Fibroblast of lung (primary cell): ENCODE results near the gene ZFP14.

Experiments used
- EZH2 ChIP-seq: IDR thresholded peaks from 2 replicates; pipeline ENCODE4 v1.5.1; 2012; ENCODE audit warnings: low read length, control low read depth, mild to moderate bottlenecking; ENCODE audit errors: missing control alignments
- TF ChIP-seq, protein P1 (sequence below), 2 donors: IDR thresholded peaks in 1 of 2; conservative IDR thresholded peaks in 1 of 2; 1 replicate in 1 of 2; 2 replicates in 1 of 2; pipeline ENCODE4 v1.5.1; 2011 to 2012; ENCODE audit warnings: low read length in 2 of 2, control low read depth in 1 of 2, inconsistent platforms in 1 of 2, low read depth in 1 of 2, mild to moderate bottlenecking in 1 of 2

DNA sequence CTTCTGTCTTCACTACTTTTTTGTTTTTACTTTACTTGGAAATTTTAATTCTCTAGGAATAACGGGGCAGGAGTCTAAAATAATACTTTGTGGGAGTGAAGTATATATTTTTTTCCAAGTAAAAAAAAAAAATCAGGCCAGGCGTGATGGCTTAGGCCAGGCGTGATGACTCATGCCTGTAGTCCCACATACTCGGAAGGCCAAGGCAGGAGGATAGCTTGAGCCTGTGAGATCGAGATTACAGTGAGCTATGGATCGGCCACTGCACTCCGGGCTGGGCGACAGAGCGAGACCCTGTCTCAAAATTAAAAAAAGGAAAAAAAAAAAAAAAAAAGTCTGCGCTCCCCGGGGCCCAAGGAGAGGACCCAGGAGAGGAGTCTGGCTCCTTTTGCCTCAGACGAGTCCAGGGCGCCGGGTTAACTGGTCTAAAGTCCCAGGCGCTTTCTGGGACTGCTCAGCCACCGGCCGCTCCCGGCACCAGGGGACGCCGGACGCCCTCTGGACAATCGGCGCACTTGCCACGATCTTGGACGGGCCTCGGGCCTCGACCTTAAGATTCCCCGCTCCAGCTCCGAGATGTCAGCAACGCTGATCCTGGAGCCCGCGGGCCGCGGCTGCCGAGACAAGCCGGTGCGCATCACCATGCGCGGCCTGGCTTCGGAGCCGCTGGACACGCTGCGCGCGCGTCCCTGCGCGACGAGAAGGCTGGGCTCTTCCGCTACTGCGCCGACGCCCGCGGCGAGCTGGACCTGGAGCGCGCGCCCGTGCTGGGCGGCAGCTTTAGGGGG is 42.2 kb upstream of the ZFP14 start:
- TF ChIP-seq, protein P1, sequence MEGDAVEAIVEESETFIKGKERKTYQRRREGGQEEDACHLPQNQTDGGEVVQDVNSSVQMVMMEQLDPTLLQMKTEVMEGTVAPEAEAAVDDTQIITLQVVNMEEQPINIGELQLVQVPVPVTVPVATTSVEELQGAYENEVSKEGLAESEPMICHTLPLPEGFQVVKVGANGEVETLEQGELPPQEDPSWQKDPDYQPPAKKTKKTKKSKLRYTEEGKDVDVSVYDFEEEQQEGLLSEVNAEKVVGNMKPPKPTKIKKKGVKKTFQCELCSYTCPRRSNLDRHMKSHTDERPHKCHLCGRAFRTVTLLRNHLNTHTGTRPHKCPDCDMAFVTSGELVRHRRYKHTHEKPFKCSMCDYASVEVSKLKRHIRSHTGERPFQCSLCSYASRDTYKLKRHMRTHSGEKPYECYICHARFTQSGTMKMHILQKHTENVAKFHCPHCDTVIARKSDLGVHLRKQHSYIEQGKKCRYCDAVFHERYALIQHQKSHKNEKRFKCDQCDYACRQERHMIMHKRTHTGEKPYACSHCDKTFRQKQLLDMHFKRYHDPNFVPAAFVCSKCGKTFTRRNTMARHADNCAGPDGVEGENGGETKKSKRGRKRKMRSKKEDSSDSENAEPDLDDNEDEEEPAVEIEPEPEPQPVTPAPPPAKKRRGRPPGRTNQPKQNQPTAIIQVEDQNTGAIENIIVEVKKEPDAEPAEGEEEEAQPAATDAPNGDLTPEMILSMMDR (conservative IDR thresholded peaks at IDR 0.05 in 1 of 2, IDR thresholded peaks at IDR 0.05 in 1 of 2; ENCODE audit: low read depth in 1 of 2, low read length in 2 of 2) = no peak
- no peak for TF ChIP-seq EZH2
